CD8-positive, alpha-beta memory T cell (primary cell): ENCODE results near the gene CBX1. TPM values are rescaled to one million over a fixed set of nuclear protein-coding genes. Genes with fewer than 3 reads are reported as not detected.
A peak's percentile ranks its signal among the peaks of the same experiment; 100 is the strongest.

Experiments
- CTCF ChIA-PET: fragments of 350-600 bp; sonication (Branson Sonifier 250); formaldehyde crosslinking; loops from one replicate; lab custom pipeline; 2021; ENCODE audit warnings: antibody characterized with exemption; lab: Charles Lee
- POLR2A ChIA-PET: fragments of 350-600 bp; sonication (Branson Sonifier 250); formaldehyde crosslinking; loops from one replicate; lab custom pipeline; 2021; ENCODE audit warnings: antibody characterized with exemption; lab: Charles Lee
- DNase-seq, 5 donors: peaks; one replicate each; pipeline versions ENCODE4 v3.0.0 to v3.0.0-alpha.2; 2020 to 2022; ENCODE audit warnings: mixed read lengths in 1 of 5
- H3K27ac ChIP-seq: one replicate; pipeline ENCODE4 v1.7.0; 2013; ENCODE audit warnings: low read depth, mild to moderate bottlenecking, low read length, moderate library complexity
- H3K27me3 ChIP-seq: 2 replicates; pipeline ENCODE4 v1.7.0; 2013; ENCODE audit warnings: low read length, mild to moderate bottlenecking; ENCODE audit not compliant: insufficient read depth, poor library complexity, severe bottlenecking
- H3K36me3 ChIP-seq: 2 replicates; pipeline ENCODE4 v1.7.0; 2013; ENCODE audit warnings: mild to moderate bottlenecking, low read length, moderate library complexity; ENCODE audit not compliant: insufficient read depth
- H3K4me1 ChIP-seq: 2 replicates; pipeline ENCODE4 v1.7.0; 2013; ENCODE audit warnings: mild to moderate bottlenecking, low read length, moderate library complexity; ENCODE audit not compliant: insufficient read depth
- H3K4me3 ChIP-seq: 2 replicates; pipeline ENCODE4 v1.7.0; 2013; ENCODE audit warnings: mild to moderate bottlenecking, low read length
- H3K9me3 ChIP-seq: 2 replicates; pipeline ENCODE4 v1.7.0; 2013; ENCODE audit warnings: mild to moderate bottlenecking, low read length
- H3K27ac Mint-ChIP-seq, 8 donors: one replicate each; pipeline ENCODE4 v1.8.0; 2020 to 2021; ENCODE audit warnings: mixed read lengths in 8 of 8, mild to moderate bottlenecking in 6 of 8, inconsistent platforms in 3 of 8, moderate library complexity in 3 of 8
- H3K27me3 Mint-ChIP-seq, 2 donors: one replicate each; pipeline ENCODE4 v1.8.0; 2020 to 2021; ENCODE audit warnings: mixed read lengths in 2 of 2, mild to moderate bottlenecking in 1 of 2, moderate library complexity in 1 of 2
- H3K36me3 Mint-ChIP-seq, 3 donors: one replicate each; pipeline ENCODE4 v1.8.0; 2020 to 2021; ENCODE audit warnings: mixed read lengths in 3 of 3, inconsistent platforms in 1 of 3, mild to moderate bottlenecking in 1 of 3
- H3K4me1 Mint-ChIP-seq, 3 donors: one replicate each; pipeline ENCODE4 v1.8.0; 2020 to 2021; ENCODE audit warnings: mixed read lengths in 3 of 3, inconsistent platforms in 1 of 3, mild to moderate bottlenecking in 1 of 3
- H3K4me3 Mint-ChIP-seq, 7 donors: one replicate each; pipeline ENCODE4 v1.8.0; 2020 to 2021; ENCODE audit warnings: mixed read lengths in 7 of 7, mild to moderate bottlenecking in 6 of 7, moderate library complexity in 4 of 7, inconsistent platforms in 2 of 7
- H3K9me3 Mint-ChIP-seq, 5 donors: one replicate each; pipeline ENCODE4 v1.8.0; 2020 to 2022; ENCODE audit warnings: mixed read lengths in 5 of 5, mild to moderate bottlenecking in 3 of 5, moderate library complexity in 2 of 5, inconsistent platforms in 1 of 5
- polyA plus RNA-seq: library from polyadenylated mRNA; unstranded; fragments of 300-500 nt; fragmentation: Illumina TruSeq; gene quantifications from one replicate; pipeline ENCODE4 v1.2.3, GENCODE V29; 2021
- total RNA-seq, 2 experiments: library from RNA; stranded (reverse); gene quantifications; one replicate each; pipeline ENCODE4 v1.2.3, GENCODE V29; 2021

Gene CBX1
- total and polyA plus RNA-seq, 3 experiments from 2014 or later, result 21.1 to 65.1 (median 63.1) TPM

GRCh38 chr17:48024149-48025039 is 76.9 kb downstream of the CBX1 start:
- peaks cover 10% of the 10 kb centered on the region for H3K27me3 ChIP-seq
- H3K27ac ChIP-seq, result peak overlapping the region; percentile 49
- DNase-seq, result peak; percentile 23 to 65 (median 35)
- peaks cover 19 to 26% of the 10 kb centered on the region in 2 donors for H3K27me3 Mint-ChIP-seq
- peak overlapping the region; percentile 60 for H3K4me3 ChIP-seq
- H3K36me3 Mint-ChIP-seq, result no peaks in the 10 kb centered on the region
- ChIA-PET CTCF (interaction anchor here (0.6 to 3.8 kb wide), 21 partner anchors 9 to 594 kb away, joined by 3 to 45 read pairs (median 5); partner anchors contain the start of genes CDK5RAP3, COPZ2, HOXB5 and NFE2L1), POLR2A (interaction anchor here (1.4 kb wide), 1 partner anchor 24 kb away, joined by 4 read pairs; no protein-coding TSS in a partner anchor)
- peaks cover 24 to 35% (median 27%) of the 10 kb centered on the region in 3 donors for H3K4me1 Mint-ChIP-seq
- H3K9me3 Mint-ChIP-seq, result no peaks in the 10 kb centered on the region
- H3K9me3 ChIP-seq, result no peaks in the 10 kb centered on the region
- H3K27ac Mint-ChIP-seq, result peak overlapping the region; percentile 67 to 97 (median 90)
- peak overlapping the region; percentile 81 to 96 (median 88) for H3K4me3 Mint-ChIP-seq
- peaks cover 36% of the 10 kb centered on the region for H3K4me1 ChIP-seq
- no peaks in the 10 kb centered on the region for H3K36me3 ChIP-seq

- Histone ChIP-seq H3K36me3 (no peaks in the 10 kb centered on the region), H3K27ac (peak overlapping the region; percentile 49), H3K4me1 (peaks cover 36% of the 10 kb centered on the region), H3K4me3 (peak overlapping the region; percentile 60), H3K27me3 (peaks cover 10% of the 10 kb centered on the region), H3K9me3 (no peaks in the 10 kb centered on the region)
- ChIA-PET CTCF (interaction anchor here (0.6 to 0.9 kb wide), 2 partner anchors 74 to 77 kb away, joined by 3 to 4 read pairs; no protein-coding TSS in a partner anchor), POLR2A (no interaction called here)
- Mint-ChIP-seq H3K4me1 (peaks cover 24 to 35% (median 27%) of the 10 kb centered on the region in 3 donors), H3K27me3 (peaks cover 15 to 20% of the 10 kb centered on the region in 2 donors), H3K4me3 (peak overlapping the region; percentile 55 to 88 (median 75)), H3K36me3 (no peaks in the 10 kb centered on the region), H3K9me3 (no peaks in the 10 kb centered on the region), H3K27ac (peak overlapping the region in 4 of 8 donors; percentile 23 to 78 (median 59))
- DNase-seq, result peak; percentile 27 to 64 (median 35)
Measured at GRCh38 chr17:48023400-48024148, 77.7 kb downstream of the CBX1 start.

GRCh38 chr17:48022901-48023300 is 78.4 kb downstream of the CBX1 start:
- peaks cover 36% of the 10 kb centered on the region for H3K4me1 ChIP-seq
- no peak overlapping the region for H3K4me3 ChIP-seq
- Mint-ChIP-seq H3K36me3 (no peaks in the 10 kb centered on the region), H3K27ac (no peak overlapping the region), H3K9me3 (no peaks in the 10 kb centered on the region), H3K4me1 (peaks cover 24 to 39% (median 27%) of the 10 kb centered on the region in 3 donors), H3K27me3 (peaks cover 15 to 16% of the 10 kb centered on the region in 2 donors), H3K4me3 (peak overlapping the region in 4 of 7 donors; percentile 12 to 88 (median 39))
- peaks cover 10% of the 10 kb centered on the region for H3K27me3 ChIP-seq
- H3K9me3 ChIP-seq, result no peaks in the 10 kb centered on the region
- H3K27ac ChIP-seq, result no peak overlapping the region
- H3K36me3 ChIP-seq, result no peaks in the 10 kb centered on the region
- ChIA-PET POLR2A (no interaction called here), CTCF (interaction anchor here (0.9 kb wide), 1 partner anchor 52 kb away, joined by 3 read pairs; the partner anchor contains the start of gene CDK5RAP3)
- DNase-seq, result no peak

- H3K27me3 Mint-ChIP-seq, result peaks cover 14 to 16% of the 10 kb centered on the region in 2 donors
- CTCF ChIA-PET, result interaction anchor here (0.9 to 2.6 kb wide), 3 partner anchors 27 to 72 kb away, joined by 3 to 10 read pairs (median 3); partner anchors contain the start of gene CDK5RAP3
- POLR2A ChIA-PET, result interaction anchor here (0.7 kb wide), 1 partner anchor 51 kb away, joined by 4 read pairs; no protein-coding TSS in a partner anchor
- H3K27ac ChIP-seq, result no peak overlapping the region
- DNase-seq, result no peak
- no peaks in the 10 kb centered on the region for H3K9me3 Mint-ChIP-seq
- peaks cover 26 to 45% (median 27%) of the 10 kb centered on the region in 3 donors for H3K4me1 Mint-ChIP-seq
- H3K4me3 Mint-ChIP-seq, result peak overlapping the region in 1 of 7 donors; percentile 45
- H3K9me3 ChIP-seq, result no peaks in the 10 kb centered on the region
- no peak overlapping the region for H3K27ac Mint-ChIP-seq
- H3K36me3 ChIP-seq, result no peaks in the 10 kb centered on the region
- H3K4me1 ChIP-seq, result peaks cover 36% of the 10 kb centered on the region
- H3K4me3 ChIP-seq, result no peak overlapping the region
- no peaks in the 10 kb centered on the region for H3K36me3 Mint-ChIP-seq
- peaks cover 10% of the 10 kb centered on the region for H3K27me3 ChIP-seq
Measured at GRCh38 chr17:48021934-48022333, 79.3 kb downstream of the CBX1 start.

Other genes with a start within 250 kb of the CBX1 start
- 10 to 100 TPM; 21.5 to 22.1 TPM for gene SP2, start 205.2 kb downstream of the CBX1 start, total RNA-seq
- 13.4 TPM for gene SP2, start 205.2 kb downstream of the CBX1 start, polyA plus RNA-seq
- gene PNPO, start 159.9 kb downstream of the CBX1 start, total RNA-seq, result 10 to 100 TPM; 55.5 to 57.7 TPM
- 20.3 TPM for gene PNPO, start 159.9 kb downstream of the CBX1 start, polyA plus RNA-seq
- gene PRR15L, start 143.6 kb downstream of the CBX1 start, total RNA-seq, result not detected
- gene PRR15L, start 143.6 kb downstream of the CBX1 start, polyA plus RNA-seq, result not detected
- gene CDK5RAP3, start 130.4 kb downstream of the CBX1 start, total RNA-seq, result 100 to 1,000 TPM; 178 to 184 TPM
- gene CDK5RAP3, start 130.4 kb downstream of the CBX1 start, polyA plus RNA-seq, result 81.3 TPM
- 1 to 10 TPM; 7.6 to 8.3 TPM for gene COPZ2, start 63.7 kb downstream of the CBX1 start, total RNA-seq
- 3.3 TPM for gene COPZ2, start 63.7 kb downstream of the CBX1 start, polyA plus RNA-seq
- gene NFE2L1, start 53.1 kb downstream of the CBX1 start, total RNA-seq, result 10 to 100 TPM; 94.5 to 98.4 TPM
- gene NFE2L1, start 53.1 kb downstream of the CBX1 start, polyA plus RNA-seq, result 13.1 TPM
- 10 to 100 TPM; 43.3 to 45.2 TPM for gene SNX11, start 6.3 kb upstream of the CBX1 start, total RNA-seq
- 26.5 TPM for gene SNX11, start 6.3 kb upstream of the CBX1 start, polyA plus RNA-seq